ENCODE data around the gene SORCS2.

DNA sequence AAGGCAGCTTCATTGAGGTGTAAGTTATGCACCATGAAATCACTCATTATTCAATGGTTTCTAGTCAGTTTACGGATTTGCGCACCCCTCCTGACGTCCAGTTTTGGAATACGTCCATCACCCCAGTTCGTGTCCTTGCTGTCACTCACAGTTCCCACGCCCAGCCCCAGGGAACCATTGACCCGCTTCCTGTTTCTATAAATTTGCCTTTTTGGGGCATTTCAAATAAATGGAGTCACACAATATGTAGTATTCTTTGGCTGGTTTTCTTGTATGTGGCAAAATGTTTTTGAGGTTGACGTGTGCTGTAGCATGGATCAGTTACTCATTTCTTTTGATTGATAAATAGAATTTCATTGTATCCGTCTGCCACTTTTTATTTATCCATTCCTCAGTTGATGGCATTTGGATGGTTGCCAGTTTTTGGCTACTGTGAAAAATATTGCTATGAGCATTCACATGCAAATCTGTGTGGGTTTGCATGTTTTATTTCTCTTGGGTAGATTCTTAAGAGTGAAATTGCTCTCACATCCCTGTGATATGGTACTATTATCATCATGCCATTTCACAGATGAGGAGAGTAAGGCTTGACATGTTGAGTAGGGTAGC lies 18.4 kb upstream of the SORCS2 start:
- TF ChIP-seq CTCF (IDR thresholded peaks at IDR 0.05), result no peak
- TF ChIP-seq POLR2A (IDR thresholded peaks at IDR 0.05), result no peak

All from uterus (tissue), 2 donors.